Pancreas (tissue), 10 donors: Measurements from ENCODE around the gene ZNF576. TPM values are rescaled to one million over a fixed set of nuclear protein-coding genes. Genes with fewer than 3 reads are reported as not detected.
"Not testable (repeated sequence)": the region's sequence is repeated elsewhere in the genome, so short reads cannot be mapped to it uniquely, and the experiment has no call there.

Source experiments
- ATAC-seq, 4 donors: fragments of 200-7000 bp; cut with Tn5 transposase; one replicate each; pipeline versions ENCODE4 v1.8.0 to v1.9.1; 2020; ENCODE audit warnings: mild to moderate bottlenecking in 4 of 4, moderate library complexity in 4 of 4
- DNase-seq, 6 donors: peaks; one replicate each; pipeline ENCODE4 v3.0.0-alpha.2; 2020
- FAIRE-seq: peaks from 2 replicates; lab custom pipeline; 2012; peaks lifted over from hg19 to GRCh38; lab: Jason Lieb, UNC
- H3K27ac ChIP-seq, 4 donors: fragments of 200-600 bp; sonication (generic); 1 replicate in 3 of 4; 2 replicates in 1 of 4; pipeline versions ENCODE4 v1.5.0 to v1.8.0; 2020
- H3K27me3 ChIP-seq, 4 donors: fragments of 200-600 bp; one replicate each; pipeline ENCODE4 v1.8.0; 2021
- H3K36me3 ChIP-seq, 3 donors: fragments of 200-600 bp; sonication (generic) in 1 of 3; one replicate each; pipeline versions ENCODE4 v1.5.0 to v1.8.0; 2020 to 2021
- H3K4me1 ChIP-seq, 3 donors: fragments of 200-600 bp; one replicate each; pipeline ENCODE4 v1.8.0; 2021
- H3K4me3 ChIP-seq, 4 donors: fragments of 200-600 bp; sonication (generic) in 2 of 4; one replicate each; pipeline versions ENCODE4 v1.5.0 to v1.8.0; 2020 to 2021
- H3K9me3 ChIP-seq, 4 donors: fragments of 200-600 bp; one replicate each; pipeline ENCODE4 v1.8.0; 2021
- WGBS, 2 donors: extraction: QIAGEN DNeasy Blood & Tissue Kit; methylation state at CpG; one replicate each; pipeline ENCODE4 v1.1.7; 2013; 5-methylcytosine and 5-hydroxymethylcytosine counted together
- intact Hi-C, 3 donors: fragments of 100-400 bp; cut with DNase I; formaldehyde crosslinking; loops; one replicate each; pipeline versions ENCODE4 v1.11.1 to v1.14.2; 2022
- polyA plus RNA-seq, 2 donors: library from polyadenylated mRNA; stranded (reverse); fragments of 200-250 nt; gene quantifications; one replicate each; pipeline ENCODE4 v1.2.3, GENCODE V29; 2013
- total RNA-seq, 6 donors: library from RNA; stranded (reverse); fragmentation: NEBNext Ultra II Directional in 4 of 6; extraction: Animal tissue kit (Norgen Biotek cat#: 25700) in 4 of 6; gene quantifications; one replicate each; pipeline versions ENCODE4 v1.2.1 to v1.2.4, GENCODE V29; 2021 to 2023
- TF ChIP-seq, protein P1 (sequence below), 4 donors: fragments of 200-600 bp; sonication (generic) in 3 of 4; IDR thresholded peaks; one replicate each; pipeline versions ENCODE4 v1.5.0 to v1.8.0; 2021; ENCODE audit warnings: antibody characterized with exemption in 4 of 4
- donor health status: healthy with polysubstance abuse.
- donor health status: DM: no; HTN: no; CAD: no; lungs with moderate emphysema.
- donor health status: DM: no; HTN: no; CAD: no.
- donor health status: control.
- donor health status: control.
- donor health status: Bipolar disorder and iron deficiency.
- donor health status: DM: yes; HTN: yes; CAD: no.
- donor health status: DM: no; HTN: no; CAD: no.
- donor health status: DM: no; HTN: no; CAD: no.
- donor health status: DM: yes; HTN: yes; CAD: no.

ZNF576 gene
- total and polyA plus RNA-seq, 8 donors, result 5.2 to 8.6 (median 6.7) TPM

DNA sequence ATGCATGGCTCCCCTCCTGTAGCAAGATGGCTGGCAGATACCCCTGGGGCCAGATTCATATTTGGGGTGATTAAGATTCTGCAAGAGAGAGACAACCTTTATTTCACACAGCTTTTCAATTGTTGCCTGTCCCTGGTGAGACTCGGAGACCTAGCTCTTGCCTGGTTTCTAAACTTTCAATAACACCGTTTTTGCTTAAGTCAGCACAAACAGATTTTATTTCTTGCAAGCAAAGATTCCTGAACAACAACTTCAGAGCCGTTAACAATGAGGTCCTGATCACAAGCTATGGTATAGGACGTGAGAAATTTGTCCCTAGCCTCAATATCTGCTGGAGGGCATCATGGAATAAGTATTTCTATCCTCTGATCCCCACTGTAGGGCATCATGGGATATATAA is 46.1 kb downstream of the ZNF576 start:
- FAIRE-seq (no peak), DNase-seq (no peak), ATAC-seq (no peak)
- H3K27me3 ChIP-seq, result no peaks in the 10 kb centered on the region
- 80% methylated on average over 4 of the region's 4 CpGs for WGBS, 2 donors
- no peak overlapping the region for H3K27ac ChIP-seq
- no peak overlapping the region for H3K4me3 ChIP-seq
- no peaks in the 10 kb centered on the region for H3K9me3 ChIP-seq
- intact Hi-C loops, result loop anchor here in 1 of 3 donors (10.0 kb wide), 1 partner anchor 88 kb away; no protein-coding TSS in a partner anchor
- no peaks in the 10 kb centered on the region for H3K4me1 ChIP-seq
- no peaks in the 10 kb centered on the region for H3K36me3 ChIP-seq
- TF ChIP-seq, protein P1, sequence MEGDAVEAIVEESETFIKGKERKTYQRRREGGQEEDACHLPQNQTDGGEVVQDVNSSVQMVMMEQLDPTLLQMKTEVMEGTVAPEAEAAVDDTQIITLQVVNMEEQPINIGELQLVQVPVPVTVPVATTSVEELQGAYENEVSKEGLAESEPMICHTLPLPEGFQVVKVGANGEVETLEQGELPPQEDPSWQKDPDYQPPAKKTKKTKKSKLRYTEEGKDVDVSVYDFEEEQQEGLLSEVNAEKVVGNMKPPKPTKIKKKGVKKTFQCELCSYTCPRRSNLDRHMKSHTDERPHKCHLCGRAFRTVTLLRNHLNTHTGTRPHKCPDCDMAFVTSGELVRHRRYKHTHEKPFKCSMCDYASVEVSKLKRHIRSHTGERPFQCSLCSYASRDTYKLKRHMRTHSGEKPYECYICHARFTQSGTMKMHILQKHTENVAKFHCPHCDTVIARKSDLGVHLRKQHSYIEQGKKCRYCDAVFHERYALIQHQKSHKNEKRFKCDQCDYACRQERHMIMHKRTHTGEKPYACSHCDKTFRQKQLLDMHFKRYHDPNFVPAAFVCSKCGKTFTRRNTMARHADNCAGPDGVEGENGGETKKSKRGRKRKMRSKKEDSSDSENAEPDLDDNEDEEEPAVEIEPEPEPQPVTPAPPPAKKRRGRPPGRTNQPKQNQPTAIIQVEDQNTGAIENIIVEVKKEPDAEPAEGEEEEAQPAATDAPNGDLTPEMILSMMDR (IDR thresholded peaks at IDR 0.05), result no peak

GRCh38 chr19:43643326-43643725 is 46.9 kb downstream of the ZNF576 start:
- ATAC-seq (no peak), FAIRE-seq (no peak), DNase-seq (no peak)
- Histone ChIP-seq H3K4me3 (no peak overlapping the region), H3K4me1 (no peaks in the 10 kb centered on the region), H3K9me3 (no peaks in the 10 kb centered on the region), H3K27ac (no peak overlapping the region), H3K36me3 (no peaks in the 10 kb centered on the region), H3K27me3 (no peaks in the 10 kb centered on the region)
- 59 to 63% methylated on average over 3 of the region's 3 CpGs for WGBS, 2 donors
- TF ChIP-seq, protein P1 (IDR thresholded peaks at IDR 0.05), result no peak
- intact Hi-C loops, result loop anchor here in 1 of 3 donors (10.0 kb wide), 1 partner anchor 89 kb away; no protein-coding TSS in a partner anchor

DNA sequence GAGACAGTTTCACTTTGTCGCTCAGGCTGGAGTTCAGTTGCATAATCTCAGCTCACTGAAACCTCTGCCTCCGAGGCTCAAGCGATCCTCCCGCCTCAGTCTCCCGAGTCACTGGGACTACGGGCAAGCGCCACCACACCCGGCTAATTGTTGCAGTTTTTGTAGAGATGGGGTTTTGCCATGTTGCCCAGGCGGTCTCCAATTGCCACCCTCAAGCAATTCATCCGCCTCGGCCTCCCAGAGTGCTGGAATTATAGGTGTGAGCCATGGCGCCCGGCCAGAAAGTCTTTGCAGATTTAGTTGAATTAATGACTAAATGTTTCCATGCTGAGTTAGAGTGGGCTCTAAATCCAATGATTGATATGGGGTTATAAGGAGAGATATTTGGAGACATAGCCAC is 47.8 kb downstream of the ZNF576 start:
- H3K27me3 ChIP-seq, result no peaks in the 10 kb centered on the region
- H3K36me3 ChIP-seq, result no peaks in the 10 kb centered on the region
- intact Hi-C loops, result loop anchor here in 1 of 3 donors (10.0 kb wide), 1 partner anchor 89 kb away; no protein-coding TSS in a partner anchor
- no peak for DNase-seq
- no peak overlapping the region for H3K27ac ChIP-seq
- TF ChIP-seq, protein P1 (IDR thresholded peaks at IDR 0.05), result no peak
- WGBS, 2 donors, result 85 to 91% methylated on average over 13 of the region's 13 CpGs
- H3K4me3 ChIP-seq, result no peak overlapping the region
- no peak for FAIRE-seq
- no peaks in the 10 kb centered on the region for H3K9me3 ChIP-seq
- no peaks in the 10 kb centered on the region for H3K4me1 ChIP-seq
- no peak for ATAC-seq

GRCh38 chr19:43648633-43649032 is 52.2 kb downstream of the ZNF576 start:
- H3K27ac ChIP-seq, result no peak overlapping the region
- H3K4me3 ChIP-seq, result no peak overlapping the region
- DNase-seq (no peak), FAIRE-seq (no peak), ATAC-seq (no peak)
- no peaks in the 10 kb centered on the region for H3K9me3 ChIP-seq
- intact Hi-C loops, result loop anchor here in 1 of 3 donors (10.0 kb wide), 1 partner anchor 94 kb away; no protein-coding TSS in a partner anchor
- TF ChIP-seq, protein P1 (IDR thresholded peaks at IDR 0.05), result no peak
- H3K4me1 ChIP-seq, result peaks cover 0 to 7% (median 6%) of the 10 kb centered on the region in 3 donors
- H3K27me3 ChIP-seq, result no peaks in the 10 kb centered on the region
- H3K36me3 ChIP-seq, result no peaks in the 10 kb centered on the region
- 92 to 96% methylated on average over 6 of the region's 6 CpGs for WGBS, 2 donors

- no peak overlapping the region for H3K4me3 ChIP-seq
- DNase-seq (no peak), ATAC-seq (no peak), FAIRE-seq (no peak)
- 86 to 88% methylated on average over 2 of the region's 2 CpGs for WGBS, 2 donors
- intact Hi-C loops, result loop anchor here in 1 of 3 donors (10.0 kb wide), 1 partner anchor 95 kb away; no protein-coding TSS in a partner anchor
- no peaks in the 10 kb centered on the region for H3K36me3 ChIP-seq
- TF ChIP-seq, protein P1 (IDR thresholded peaks at IDR 0.05), result no peak
- no peaks in the 10 kb centered on the region for H3K27me3 ChIP-seq
- no peaks in the 10 kb centered on the region for H3K9me3 ChIP-seq
- no peak overlapping the region for H3K27ac ChIP-seq
- H3K4me1 ChIP-seq, result peaks cover 0 to 7% (median 6%) of the 10 kb centered on the region in 3 donors
These were observed 53.1 kb downstream of the ZNF576 start for GRCh38 chr19:43649514-43649913.

DNA sequence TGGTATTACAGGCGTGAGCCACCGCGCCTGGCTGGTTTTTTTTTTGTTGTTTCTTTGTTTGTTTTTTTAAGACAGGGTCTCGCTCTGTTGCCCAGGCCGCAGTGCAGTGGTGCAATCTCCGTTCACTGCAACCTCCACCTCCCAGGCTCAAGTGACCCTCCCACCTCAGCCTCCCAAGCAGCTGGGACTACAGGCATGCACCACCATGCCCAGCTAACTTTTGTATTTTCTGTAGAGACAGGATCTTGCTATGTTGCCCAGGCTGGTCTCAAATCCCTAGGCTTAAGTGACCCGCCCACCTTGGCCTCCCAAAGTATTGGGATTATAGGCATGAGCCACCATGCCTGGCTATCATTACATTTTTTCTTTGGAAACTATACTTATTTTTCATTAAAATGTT is 53.9 kb downstream of the ZNF576 start:
- WGBS, 2 donors, result 96 to 97% methylated on average over 6 to 7 of the region's 7 CpGs
- not testable (repeated sequence) for H3K27me3 ChIP-seq, ATAC-seq, FAIRE-seq, H3K36me3 ChIP-seq, DNase-seq, H3K4me3 ChIP-seq, H3K9me3 ChIP-seq, H3K4me1 ChIP-seq, H3K27ac ChIP-seq
- intact Hi-C loops, result loop anchor here in 1 of 3 donors (5.0 to 10.0 kb wide), 2 partner anchors 108 to 205 kb away; no protein-coding TSS in a partner anchor
